ENCODE data around the gene GPR148. TPM values are rescaled to one million over a fixed set of nuclear protein-coding genes. Genes with fewer than 3 reads are reported as not detected.
"Not testable (repeated sequence)": the region's sequence is repeated elsewhere in the genome, so short reads cannot be mapped to it uniquely, and the experiment has no call there.

Gene GPR148, protein sequence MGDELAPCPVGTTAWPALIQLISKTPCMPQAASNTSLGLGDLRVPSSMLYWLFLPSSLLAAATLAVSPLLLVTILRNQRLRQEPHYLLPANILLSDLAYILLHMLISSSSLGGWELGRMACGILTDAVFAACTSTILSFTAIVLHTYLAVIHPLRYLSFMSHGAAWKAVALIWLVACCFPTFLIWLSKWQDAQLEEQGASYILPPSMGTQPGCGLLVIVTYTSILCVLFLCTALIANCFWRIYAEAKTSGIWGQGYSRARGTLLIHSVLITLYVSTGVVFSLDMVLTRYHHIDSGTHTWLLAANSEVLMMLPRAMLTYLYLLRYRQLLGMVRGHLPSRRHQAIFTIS
- total RNA-seq (2014; rRNA removed; shearing (Covaris generic); ENCODE audit: low replicate concordance), result not detected in 2 replicates

DNA sequence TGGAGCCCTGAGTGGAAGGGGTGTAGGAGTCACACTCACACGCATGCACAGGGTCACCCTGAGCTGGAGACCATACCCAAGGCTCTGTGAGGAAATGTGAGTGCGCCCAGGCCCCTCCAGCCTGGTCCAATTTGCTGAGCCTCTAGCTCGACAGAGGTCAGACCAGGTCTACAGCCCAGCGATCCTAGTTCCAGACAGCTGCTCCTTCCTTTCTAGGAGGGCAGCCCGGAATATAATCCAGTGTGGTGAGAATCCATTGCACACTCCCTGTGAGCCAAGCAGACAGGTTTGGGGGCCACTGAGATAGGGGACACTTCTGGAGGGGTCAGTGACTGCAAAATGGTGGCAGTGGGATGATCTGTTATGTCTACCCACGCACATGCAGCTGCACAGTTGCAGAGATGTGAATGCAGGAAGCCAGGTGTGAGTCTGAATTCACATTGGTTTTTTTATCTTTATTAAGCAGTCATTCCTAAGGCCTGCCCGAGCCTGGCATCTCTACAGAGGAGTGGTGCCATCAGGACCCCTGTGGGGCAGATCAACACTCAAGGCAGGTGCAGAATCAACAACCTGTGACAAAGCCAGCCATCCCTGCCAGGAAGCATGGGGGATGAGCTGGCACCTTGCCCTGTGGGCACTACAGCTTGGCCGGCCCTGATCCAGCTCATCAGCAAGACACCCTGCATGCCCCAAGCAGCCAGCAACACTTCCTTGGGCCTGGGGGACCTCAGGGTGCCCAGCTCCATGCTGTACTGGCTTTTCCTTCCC is at the start of gene GPR148:
Gene GPR148 (plus strand): TSS at position 522 of the 768 bp plus-strand sequence. CDS start 82 bp downstream, at position 604.
- DNase-seq (ENCODE audit: low read depth), result no peak
- in situ Hi-C loops (cut with HindIII; ENCODE audit: low pct_unique_long_range_greater_than_20kb, low sequenced_read_pairs), result no loop called here

GRCh38 chr2:130692041-130692770 is 36.7 kb upstream of the GPR148 start:
- DNase-seq (ENCODE audit: low read depth); in situ Hi-C loops (cut with HindIII; ENCODE audit: low pct_unique_long_range_greater_than_20kb, low sequenced_read_pairs): not testable (repeated sequence)

GRCh38 chr2:130693474-130693873 is 35.4 kb upstream of the GPR148 start:
- not testable (repeated sequence) for DNase-seq (ENCODE audit: low read depth)

GRCh38 chr2:130703250-130703649 is 25.6 kb upstream of the GPR148 start:
- DNase-seq (ENCODE audit: low read depth); in situ Hi-C loops (cut with HindIII; ENCODE audit: low pct_unique_long_range_greater_than_20kb, low sequenced_read_pairs): not testable (repeated sequence)

More at GRCh38 chr2:130693474-130693873, 35.4 kb upstream of the GPR148 start:
- in situ Hi-C loops (cut with HindIII; ENCODE audit: low pct_unique_long_range_greater_than_20kb, low sequenced_read_pairs), result not testable (repeated sequence)

- in situ Hi-C loops (cut with HindIII; ENCODE audit: low pct_unique_long_range_greater_than_20kb, low sequenced_read_pairs), result not testable (repeated sequence)
Measured at GRCh38 chr2:130714795-130715194, 14.1 kb upstream of the GPR148 start.

GRCh38 chr2:130720036-130720435 is 8.8 kb upstream of the GPR148 start:
- no peak for DNase-seq (ENCODE audit: low read depth)
- in situ Hi-C loops (cut with HindIII; ENCODE audit: low pct_unique_long_range_greater_than_20kb, low sequenced_read_pairs), result no loop called here

More at GRCh38 chr2:130714795-130715194, 14.1 kb upstream of the GPR148 start:
- not testable (repeated sequence) for DNase-seq (ENCODE audit: low read depth)

DNA sequence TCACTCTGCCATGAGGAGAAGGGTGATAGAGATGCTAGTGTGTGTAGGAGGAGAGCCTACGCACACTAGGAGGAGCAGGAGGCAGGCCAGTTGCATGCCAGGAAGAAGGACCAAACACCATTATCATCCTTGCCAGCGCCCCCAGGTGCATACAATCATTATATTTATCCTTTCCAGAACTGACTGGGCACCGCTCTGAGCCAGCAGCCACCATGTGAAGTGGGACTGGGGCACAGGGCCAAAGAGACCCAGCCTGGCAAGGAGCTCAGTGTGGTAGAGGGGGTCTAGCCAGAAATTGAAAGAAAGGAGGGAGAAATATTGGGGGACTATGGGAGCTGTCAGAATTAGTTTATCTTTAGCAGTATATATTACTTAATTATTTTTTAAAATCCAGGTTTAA is 8.3 kb upstream of the GPR148 start:
- DNase-seq (ENCODE audit: low read depth), result no peak
- in situ Hi-C loops (cut with HindIII; ENCODE audit: low pct_unique_long_range_greater_than_20kb, low sequenced_read_pairs), result no loop called here

DNA sequence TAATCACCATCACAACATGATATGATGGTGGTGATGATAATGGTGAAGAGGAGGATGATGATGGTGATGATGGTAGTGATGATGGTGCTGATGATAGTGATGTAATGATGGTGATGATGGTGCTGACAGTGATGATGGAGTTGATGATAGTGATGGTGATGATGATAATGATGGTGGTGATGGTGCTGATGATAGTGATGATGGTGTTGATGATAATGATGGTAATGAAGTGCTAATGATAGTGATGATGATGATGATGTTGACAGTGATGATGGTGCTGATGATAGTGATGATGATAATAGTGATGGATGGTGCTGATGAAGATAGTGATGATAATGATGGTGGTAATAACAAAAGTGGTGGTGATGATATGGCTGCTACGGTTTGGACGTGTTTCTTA is 4.4 kb upstream of the GPR148 start:
- in situ Hi-C loops (cut with HindIII; ENCODE audit: low pct_unique_long_range_greater_than_20kb, low sequenced_read_pairs), result no loop called here
- DNase-seq (ENCODE audit: low read depth), result no peak

DNA sequence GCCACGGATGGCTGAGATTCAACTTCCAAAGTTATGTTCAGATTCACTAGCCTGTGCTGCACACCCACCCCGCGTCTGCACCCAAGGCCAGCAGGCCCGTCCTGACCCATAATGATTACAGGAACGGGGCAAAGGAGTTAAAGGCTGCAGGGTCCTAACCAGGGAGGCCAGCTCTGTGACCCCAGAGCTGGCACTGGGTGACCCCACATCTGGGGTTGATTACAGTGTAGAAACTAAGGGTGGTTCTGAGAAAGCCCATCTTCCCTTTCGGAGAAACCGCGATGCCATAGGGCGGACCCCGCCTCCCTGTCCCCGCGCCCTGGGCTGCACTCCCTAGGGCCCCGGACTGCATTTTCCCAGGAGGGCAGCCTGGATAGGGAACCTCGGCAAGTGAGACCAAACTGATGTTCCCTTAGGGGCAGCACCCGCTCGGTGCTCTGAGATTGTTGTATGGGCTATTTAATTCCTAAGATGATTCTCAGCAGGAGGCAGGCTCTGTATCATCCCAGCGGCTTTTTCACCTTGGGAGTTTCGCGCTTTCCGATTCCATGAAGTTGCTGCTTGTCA is 2.2 kb upstream of the GPR148 start:
- no peak for DNase-seq (ENCODE audit: low read depth)
- in situ Hi-C loops (cut with HindIII; ENCODE audit: low pct_unique_long_range_greater_than_20kb, low sequenced_read_pairs), result no loop called here

DNA sequence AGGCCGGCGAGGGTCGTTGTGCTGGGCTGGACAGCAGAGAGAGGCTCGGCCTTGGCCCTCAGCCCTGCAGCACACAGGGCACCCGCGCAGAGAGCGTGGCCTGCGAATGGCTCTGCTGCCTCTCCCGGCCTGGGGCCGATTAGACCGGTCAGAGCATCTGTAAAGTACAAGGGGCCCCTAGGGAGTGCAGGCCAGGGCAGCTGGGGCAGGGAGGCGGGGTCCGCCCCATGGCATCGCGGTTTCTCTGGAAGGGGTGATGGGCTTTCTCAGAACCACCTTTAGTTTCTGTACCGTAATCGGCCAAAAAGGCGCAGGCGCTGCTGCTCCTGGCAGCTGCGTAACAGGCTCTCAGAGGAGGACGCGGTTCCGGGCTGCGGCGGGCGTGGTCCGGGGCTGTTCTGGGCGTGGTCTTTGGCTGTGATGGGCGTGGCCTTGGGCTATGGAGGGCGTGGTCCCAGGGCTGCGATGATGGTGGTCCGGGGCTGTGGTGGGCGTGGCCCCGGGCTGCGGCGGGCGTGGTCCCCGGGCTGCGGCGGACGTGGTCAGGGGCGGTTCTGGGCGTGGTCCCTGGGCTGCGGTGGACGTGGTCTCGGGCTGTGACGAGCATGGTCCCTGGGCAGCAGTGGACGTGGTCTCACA is 1.5 kb upstream of the GPR148 start:
- in situ Hi-C loops (cut with HindIII; ENCODE audit: low pct_unique_long_range_greater_than_20kb, low sequenced_read_pairs), result no loop called here
- DNase-seq (ENCODE audit: low read depth), result peak; percentile 93

GRCh38 chr2:130728007-130728454 is 839 bp upstream of the GPR148 start:
- in situ Hi-C loops (cut with HindIII; ENCODE audit: low pct_unique_long_range_greater_than_20kb, low sequenced_read_pairs), result no loop called here
- DNase-seq (ENCODE audit: low read depth), result no peak

- in situ Hi-C loops (cut with HindIII; ENCODE audit: low pct_unique_long_range_greater_than_20kb, low sequenced_read_pairs), result no loop called here
- no peak for DNase-seq (ENCODE audit: low read depth)
Measured at GRCh38 chr2:130729322-130730299, 741 bp downstream of the GPR148 start.

GRCh38 chr2:130732257-130732656 is 3.4 kb downstream of the GPR148 start:
- in situ Hi-C loops (cut with HindIII; ENCODE audit: low pct_unique_long_range_greater_than_20kb, low sequenced_read_pairs); DNase-seq (ENCODE audit: low read depth): not testable (repeated sequence)

DNA sequence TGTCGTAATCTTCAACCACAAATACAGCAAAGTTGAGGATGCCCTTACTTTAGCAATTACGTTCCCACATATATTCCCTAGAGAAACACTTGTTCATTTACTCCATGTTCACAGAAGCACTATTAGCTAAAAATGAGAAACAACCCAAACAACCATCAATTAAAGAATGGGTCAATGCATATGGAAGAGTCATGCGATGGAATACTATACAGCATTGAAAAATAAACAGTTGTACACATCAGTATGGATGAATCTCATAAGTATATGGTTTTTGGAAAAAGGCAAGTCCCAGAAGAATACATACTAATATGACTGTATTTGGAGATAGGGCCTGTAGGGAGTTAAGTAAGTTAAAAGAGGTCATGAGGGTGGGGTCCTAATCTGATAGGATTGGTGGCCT is 6.3 kb downstream of the GPR148 start:
- DNase-seq (ENCODE audit: low read depth), result no peak
- in situ Hi-C loops (cut with HindIII; ENCODE audit: low pct_unique_long_range_greater_than_20kb, low sequenced_read_pairs), result no loop called here

GRCh38 chr2:130736487-130736886 is 7.6 kb downstream of the GPR148 start:
- DNase-seq (ENCODE audit: low read depth), result no peak
- in situ Hi-C loops (cut with HindIII; ENCODE audit: low pct_unique_long_range_greater_than_20kb, low sequenced_read_pairs), result no loop called here

DNA sequence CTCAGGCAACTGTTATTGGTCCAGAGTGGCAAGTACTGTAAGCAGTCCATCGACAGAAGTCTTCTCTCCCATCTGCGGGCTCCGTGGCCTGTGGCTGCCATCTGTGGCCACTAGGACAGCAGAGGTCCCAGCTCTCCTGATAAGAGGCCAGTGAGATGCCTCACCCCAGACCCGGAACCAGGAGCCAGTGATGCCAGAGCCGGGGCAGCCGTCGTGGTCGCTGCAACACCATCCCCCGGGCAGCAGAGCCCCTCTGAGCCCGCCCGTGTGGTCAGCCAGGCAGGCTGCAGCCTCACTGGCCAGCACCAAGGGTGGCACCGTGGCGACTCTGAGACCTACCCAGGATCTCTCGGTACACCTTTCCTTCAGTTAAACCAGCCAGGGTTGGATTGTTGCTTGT is 8.7 kb downstream of the GPR148 start:
- in situ Hi-C loops (cut with HindIII; ENCODE audit: low pct_unique_long_range_greater_than_20kb, low sequenced_read_pairs), result no loop called here
- DNase-seq (ENCODE audit: low read depth), result no peak

- in situ Hi-C loops (cut with HindIII; ENCODE audit: low pct_unique_long_range_greater_than_20kb, low sequenced_read_pairs), result no loop called here
- DNase-seq (ENCODE audit: low read depth), result no peak
Measured at GRCh38 chr2:130740671-130741070, 11.8 kb downstream of the GPR148 start.
